Activated CD8-positive, alpha-beta memory T cell treated with anti-CD3 and anti-CD28 coated beads, Interleukin-2, amount 50 U/mL, for 4 hours (primary cell): ENCODE results near the gene TINCR.
"Not testable (repeated sequence)": the region's sequence is repeated elsewhere in the genome, so short reads cannot be mapped to it uniquely, and the experiment has no call there.

Experiments
- DNase-seq: peaks from one replicate; pipeline ENCODE4 v3.0.0-alpha.2; 2020

TINCR gene

DNA sequence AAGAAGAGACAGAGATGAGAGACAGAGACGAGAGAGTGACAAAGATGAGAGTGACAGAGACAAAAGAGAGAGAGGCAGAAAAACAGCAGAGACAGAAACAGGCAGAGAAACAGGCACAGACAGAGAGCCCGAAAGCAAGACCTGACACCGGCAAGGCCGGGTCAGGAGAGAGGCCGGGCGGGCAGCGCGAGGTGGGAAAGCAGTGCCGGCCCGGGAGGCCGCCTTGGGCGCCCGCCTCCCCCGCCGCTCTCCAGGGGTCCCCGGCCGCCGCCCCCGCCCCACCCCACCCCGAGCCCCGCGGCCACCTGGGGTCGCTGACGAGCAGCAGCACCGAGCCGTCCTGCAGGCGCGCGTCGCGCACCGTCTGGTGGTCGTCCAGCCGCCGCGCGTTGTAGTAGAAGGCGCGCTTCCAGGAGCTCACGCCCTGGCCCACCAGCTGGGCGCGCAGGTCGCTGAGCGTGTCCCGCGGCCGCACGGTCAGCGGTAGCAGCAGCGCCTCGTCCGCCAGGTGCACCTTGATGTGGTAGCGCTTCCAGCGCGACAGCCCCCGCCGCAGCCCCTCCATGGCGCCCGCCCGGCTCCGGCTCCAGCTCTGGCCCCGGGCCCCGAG is at the start of gene TINCR:
TSS of gene TINCR (minus strand) at position 594 of the 610 bp plus-strand sequence.
- DNase-seq = no peak

DNA sequence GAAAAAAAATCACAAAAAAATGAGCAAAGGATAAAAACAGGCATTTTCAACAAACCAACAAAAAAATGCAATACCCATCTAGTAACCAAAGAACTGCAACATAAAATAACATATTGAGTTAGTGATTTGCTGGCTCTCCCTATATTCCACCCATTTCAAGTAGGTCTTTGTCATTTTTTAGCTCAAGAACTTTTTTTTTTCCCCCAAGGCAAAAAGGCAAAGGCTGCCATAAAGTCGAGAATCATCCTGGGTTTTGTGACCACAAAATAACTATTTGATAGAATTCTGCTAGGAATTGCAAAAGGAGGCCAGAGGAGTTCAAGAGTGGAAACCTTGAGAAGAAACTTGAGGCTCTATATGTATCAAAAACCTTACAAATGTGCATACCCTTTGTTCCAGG is 49.3 kb upstream of the TINCR start:
- DNase-seq = no peak

DNA sequence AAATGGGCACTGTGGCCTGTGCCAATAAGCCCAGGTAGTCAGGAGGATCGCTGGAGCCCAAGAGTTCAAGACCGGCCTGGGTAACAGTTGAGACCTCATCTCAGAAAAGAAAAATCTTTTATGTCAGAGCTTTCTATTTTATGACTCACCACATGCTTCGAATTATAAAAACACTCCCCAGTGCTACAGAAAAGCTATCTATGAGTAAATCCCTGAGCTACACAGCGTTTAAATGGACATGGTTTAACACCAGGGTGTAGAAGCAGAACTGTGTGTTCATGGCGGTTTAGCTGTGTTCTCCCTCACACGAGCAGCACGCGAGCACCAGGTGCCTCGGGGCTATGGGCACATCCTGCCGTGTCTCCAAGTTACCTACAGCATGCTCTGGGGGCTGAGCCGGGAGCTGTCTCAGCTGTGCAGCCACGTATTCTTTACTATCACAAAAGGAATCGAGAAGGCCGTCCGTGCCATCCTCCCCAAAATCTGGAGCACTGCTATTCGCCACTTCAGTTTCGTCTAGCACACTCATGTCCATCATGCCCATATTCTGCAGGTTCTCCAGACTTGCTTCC is 48.1 kb upstream of the TINCR start:
- DNase-seq = no peak

DNA sequence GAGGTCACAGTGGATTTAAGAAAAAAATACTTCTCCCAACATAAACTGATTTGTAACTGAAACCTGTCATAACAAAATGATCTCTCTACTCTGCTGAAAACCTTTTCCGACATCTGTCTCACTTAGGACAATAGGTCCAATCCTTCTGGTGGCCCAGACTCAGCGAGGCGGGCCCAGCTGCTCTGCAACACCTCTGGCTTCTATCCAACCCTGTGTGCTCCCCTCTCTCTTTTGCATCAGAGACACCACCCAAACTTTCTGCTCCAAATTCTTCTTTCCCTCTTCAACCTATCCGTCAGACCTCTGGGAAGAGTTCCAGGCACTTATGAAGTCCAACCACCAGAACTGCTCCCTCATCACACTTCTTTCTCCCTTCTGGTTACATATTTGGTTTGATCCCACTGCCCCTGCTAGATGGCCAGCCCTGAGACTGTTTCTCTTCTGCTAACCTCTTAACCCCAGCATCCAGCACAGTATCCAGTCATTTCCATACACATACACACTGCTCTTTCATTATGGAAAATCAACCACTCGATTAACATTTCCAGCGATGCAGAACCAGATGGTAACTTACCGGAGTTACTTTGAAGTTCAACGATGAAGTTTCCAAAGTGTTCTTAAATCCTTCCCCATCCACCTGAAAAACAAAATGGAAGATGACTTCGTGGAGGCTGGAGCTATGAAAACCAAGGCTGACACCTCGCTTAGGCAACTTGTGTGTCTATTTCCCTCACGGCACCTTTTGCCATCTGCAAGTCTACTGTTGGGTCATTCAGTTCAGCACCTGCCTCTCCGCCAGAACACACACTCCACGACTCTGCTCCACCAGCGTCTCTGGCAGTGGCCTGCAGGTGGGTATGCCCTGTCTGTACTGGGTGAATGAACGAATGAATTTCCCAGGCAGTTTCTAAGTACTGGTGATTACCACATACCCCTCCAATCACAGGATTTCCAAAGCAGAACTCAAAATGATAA is 45.4 kb upstream of the TINCR start:
- DNase-seq = no peak

DNA sequence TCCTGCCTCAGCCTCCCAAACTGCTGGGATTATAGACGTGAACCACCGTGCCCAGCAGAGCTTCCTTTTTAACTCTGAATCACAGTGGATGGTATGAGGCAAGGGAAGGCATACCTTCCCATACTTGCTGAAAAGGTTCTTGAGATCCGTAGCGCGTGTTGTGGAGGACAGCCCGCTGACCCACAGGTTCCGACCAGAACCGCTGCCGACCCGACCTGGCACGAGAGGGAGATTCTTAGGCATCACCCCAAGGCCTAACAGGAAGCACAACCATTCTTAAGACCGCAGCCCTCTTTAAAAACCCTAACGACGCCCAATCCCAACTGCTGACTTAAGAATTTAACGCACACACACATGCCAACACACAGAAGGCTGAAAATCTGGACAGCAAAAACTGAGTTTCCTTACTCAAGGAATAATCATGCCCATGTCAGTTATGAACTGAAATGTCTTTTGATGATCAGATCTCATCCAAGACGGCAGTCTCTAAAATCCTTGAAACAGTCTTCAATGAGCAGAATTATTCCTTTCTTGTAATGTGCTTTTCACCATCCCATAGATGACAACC is 42.2 kb upstream of the TINCR start:
- DNase-seq = no peak

DNA sequence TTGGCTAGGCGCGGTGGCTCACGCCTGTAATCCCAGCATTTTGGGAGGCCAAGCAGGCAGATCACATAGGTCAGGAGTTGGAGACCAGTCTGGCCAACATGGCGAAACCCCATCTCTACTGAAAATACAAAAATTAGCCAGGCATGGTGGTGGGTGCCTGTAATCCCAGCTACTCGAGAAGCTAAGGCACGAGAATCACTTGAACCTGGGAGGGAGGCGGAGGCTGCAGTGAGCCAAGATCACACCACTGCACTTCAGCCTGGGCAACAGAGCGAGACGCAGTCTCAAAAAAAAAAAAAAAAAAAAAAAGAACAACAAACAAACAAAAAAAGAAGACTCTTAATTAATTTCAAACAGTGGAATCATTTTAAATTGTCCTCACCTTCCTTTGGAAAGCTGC is 41.0 kb upstream of the TINCR start:
- not testable (repeated sequence) for DNase-seq

DNA sequence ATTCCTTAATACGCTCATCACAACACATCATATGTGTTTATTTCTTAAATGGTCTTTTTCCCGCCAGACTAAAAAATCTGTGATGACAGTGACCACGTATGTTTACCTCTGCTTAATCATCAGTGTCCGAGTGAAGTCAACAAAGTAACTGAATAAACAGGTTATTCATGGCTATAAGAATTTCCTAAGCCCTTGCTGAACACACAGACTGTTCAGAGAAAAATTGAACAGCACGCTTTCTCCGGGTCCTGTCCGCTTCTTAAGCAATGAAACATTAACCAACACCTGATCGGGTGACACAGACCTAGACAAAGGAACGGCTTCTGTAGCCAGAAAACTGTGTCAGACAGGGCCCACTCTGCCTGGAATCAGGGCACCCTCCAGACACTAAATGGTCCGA is 40.5 kb upstream of the TINCR start:
- DNase-seq = no peak

DNA sequence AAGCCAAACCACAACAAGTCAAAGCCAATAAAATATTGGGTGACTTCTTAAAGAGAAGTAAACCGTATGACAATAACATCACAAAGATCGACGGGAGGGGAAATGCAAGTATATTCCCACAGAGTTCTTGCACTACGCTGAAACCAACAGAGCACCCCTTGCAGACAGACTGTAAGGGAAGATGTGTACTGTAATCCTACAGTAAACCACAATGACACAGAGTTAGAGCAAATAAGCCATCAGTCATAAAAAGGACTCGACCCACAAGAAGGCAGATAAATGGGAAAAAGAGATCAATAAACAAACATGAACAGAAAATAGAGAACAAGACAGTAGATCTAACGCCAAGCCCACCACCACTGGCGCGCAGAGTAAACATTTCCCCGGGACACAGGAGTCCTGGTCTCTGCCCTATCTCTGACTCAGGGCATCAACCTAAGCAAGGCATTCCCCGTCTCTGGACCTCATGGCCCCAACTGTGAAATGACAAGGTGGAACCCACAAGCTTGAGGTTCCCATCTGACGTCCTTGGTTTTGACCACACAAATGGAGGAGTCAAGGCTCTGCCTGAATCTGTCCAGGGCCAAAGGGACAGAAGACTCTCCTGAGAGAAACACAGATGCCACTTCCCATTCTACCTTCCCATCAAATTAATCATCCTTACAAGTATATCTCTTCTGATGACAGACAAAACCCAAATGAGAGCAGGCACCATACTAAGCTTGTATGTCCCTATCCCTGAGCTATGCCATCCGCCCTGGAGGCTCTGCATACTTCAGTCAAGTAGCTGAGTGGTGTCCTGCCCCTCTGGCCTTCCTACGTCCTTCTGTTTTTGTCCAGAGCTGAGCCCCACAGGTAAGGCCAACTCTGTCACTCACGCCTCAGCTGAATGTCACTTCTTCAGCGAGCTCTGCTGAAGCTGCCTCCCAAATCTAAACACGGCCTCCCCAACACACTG is 39.8 kb upstream of the TINCR start:
- no peak for DNase-seq

DNA sequence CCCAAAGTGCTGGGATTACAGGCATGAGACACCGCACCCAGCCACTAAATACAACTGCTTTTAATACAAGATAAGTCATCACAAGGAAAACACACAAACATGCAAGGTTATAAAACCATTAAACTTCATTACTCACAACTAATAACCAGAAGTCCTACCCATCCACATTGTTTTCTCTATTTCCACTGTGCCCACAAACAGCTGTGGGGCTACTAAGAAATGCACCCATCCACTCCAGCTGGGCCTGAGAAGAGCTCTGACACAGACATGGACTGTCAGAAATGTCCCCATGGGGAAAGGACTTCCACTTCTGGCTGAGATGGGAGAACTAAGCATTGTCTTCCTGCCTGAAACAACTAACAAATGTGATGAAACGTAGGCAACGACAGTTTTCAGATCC is 37.6 kb upstream of the TINCR start:
- no peak for DNase-seq

DNA sequence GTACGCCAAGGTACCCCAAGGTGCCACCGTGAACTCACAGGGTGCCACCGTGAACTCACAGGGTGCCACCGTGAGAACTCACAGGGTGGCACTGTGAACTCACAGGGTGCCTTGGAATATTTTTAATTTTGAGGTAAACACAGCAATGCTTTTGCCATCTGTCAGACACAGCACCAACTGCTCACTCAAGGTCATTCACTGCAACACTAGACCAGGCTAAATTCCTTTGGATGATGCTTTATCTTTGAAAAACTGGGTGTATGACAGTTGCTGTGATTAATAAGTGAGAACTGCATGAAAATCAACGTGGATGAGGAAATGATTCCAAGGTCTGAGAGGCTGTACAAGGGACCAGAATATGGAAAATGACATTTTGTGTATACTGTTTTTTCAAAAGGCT is 35.9 kb upstream of the TINCR start:
- no peak for DNase-seq

DNA sequence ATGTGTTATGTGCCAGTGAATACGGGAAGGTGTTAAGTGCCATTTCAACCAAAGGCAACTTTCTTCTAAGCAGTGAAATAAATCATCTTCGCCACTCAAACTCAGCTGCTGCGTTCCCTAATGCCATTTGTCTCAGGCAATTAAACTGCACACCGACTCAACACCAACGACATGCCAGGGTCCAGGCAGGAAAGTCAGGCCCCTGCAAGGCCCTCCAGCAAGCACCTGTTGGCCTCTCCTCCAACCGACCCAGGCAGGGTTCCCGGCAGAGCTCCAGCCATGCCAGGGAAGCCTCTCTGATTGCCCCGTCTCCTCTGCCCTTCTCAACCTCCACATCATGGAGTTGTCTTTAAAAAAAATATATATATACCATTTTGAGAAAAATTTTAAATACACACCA is 33.0 kb upstream of the TINCR start:
- DNase-seq = no peak

DNA sequence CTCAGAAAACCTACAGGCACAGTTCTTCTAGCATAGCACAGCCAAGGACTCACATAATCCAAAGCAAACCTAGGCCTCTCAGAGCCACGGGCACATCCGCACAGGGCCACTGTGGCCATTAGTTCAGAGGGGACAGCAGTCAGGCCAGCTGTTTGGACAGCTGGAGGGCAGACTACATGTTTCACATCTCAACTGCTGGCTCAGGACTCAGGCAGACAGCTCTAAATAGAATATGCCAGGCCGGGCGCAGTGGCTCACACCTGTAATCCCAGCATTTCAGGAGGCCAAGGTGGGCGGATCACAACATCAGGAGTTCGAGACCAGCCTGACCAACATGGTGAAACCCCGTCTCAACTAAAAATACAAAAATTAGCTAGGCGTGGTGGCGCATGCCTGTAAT is 28.0 kb upstream of the TINCR start:
- DNase-seq = no peak

DNA sequence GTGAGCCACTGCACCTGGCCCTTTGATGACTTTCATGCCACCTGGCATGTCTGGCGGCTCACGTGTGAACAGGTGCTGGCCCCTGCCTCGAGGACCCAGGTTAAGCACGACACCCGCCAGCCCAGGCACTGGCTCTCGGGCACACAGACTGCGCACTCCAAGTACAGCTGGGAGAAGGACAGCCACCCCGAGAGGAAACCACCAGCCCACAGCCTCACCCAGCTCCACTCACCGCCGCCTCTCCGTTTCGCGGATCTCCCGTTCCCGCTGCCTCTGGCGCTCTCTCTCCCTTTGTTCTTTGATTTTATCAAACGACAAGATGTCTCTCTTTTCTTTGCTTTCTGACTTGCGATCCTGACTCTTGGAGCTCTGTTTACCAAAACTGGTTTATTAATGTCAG is 27.4 kb upstream of the TINCR start:
- no peak for DNase-seq

DNA sequence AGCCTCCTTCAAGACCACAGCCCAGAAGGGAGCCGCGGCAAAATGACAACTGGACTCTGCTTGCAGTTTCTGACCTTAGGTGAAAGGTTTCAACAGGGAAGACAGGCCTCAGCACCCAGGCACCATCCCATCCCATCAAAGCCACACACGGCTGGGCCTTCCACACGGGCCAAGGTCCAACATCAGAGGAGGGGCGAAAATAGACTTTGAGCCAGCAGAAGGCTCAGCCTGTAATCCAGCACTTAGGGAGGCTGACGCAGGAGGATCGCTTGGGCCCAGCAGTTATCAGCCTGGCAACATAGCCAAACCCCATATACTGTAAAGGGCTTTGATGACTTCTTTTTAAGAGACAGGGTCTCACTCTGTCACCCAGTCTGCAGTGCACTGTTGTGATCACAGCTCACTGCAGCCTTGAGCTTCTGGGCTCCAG is 26.8 kb upstream of the TINCR start:
- DNase-seq = no peak

DNA sequence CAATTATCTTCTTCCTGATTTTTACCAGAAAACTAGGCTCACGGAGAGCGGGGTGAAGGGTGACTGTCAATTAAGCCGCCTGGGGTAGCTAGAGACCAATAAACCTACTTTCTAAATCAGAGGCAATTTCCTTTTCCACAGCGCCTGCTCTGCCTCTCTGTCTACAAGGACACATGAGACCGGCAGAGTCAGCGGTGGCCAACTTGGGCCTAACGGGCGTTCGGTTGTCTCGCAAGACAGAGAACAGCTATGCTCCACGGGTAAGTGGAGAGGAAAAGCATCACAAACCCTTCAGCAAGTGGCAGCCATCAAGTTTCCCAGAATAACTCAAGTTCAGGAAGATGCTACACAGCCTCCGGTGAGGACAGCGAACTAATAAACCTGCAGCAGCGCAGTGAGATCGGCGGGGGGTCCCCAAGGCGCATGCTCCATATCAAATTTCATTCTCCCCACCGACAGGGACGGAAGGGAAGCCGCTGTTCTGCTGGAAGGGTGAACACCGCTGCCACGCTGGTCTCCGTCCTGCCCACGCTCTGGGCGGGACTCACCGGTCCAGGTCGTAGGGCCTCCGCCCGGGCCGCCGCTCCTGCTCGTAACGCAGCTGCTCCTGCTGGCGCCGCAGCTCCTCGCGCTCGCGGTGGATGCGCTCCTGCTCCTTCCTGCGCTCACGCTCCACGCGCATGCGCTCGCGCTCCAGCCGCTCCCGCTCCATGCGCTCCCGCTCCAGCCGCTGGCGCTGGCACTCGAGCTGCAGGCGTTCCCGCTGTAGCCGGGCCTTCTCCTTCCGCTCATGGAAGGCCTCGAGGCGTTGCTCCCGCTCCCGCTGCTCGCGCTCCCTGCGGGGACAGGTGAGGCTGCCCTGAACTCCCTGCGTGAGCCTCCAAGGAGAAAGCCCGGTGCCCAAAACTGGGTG is 25.8 kb upstream of the TINCR start:
- no peak for DNase-seq

DNA sequence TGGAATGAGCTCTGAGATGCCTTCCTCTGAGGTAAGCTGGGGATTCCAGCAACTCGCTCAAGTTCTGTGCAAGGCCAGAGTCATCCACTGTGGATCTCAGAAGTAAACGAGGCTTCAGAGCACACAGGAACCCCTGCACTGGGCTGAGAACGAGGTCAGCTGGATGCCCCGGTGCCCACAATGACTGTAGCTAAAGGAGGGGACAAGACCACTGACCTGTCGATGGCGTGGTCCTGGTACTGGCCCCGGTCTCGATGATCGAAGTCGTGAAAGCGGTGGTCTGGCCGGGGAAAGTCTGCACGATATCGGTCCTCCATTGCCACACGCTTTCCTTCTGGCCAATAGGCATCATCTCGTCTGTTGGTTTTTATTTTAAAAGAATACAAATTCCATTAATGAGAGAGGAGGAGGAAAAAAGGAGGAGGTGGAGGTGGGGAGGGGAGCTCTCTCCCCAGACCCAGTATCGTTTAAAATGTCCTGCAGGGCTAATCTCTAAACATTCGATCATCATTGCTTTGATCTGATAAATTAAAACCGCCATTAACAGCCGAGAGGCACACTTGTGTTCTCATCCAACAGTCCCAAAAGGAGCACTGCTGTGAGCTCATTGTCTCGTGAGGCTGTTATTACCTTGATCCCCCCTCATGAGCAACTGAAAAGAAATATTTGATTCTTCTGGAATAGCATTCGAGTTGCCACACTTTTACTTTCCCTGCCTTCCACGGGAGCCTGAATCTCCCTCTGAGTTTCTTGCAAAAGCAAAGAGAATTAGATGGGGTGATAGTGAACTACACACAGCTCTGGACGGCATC is 25.0 kb upstream of the TINCR start:
- DNase-seq = no peak

DNA sequence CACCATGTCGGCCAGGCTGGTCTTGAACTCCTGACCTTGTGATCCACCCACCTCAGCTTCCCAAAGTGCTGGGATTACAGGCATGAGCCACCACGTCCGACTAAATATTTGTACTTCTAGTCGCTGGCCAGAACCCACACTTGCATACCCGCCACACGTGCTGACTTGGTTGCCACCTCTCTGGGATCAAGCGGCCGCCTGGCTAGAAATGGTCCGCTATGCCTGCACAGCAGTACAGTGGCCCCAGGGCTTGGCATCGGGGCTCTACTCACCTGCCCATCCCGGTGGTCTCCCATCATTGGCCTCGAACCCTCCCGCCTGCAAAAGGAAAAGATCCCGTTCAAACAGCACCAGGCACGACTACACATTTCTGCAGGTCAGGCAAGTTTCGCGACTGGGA is 23.7 kb upstream of the TINCR start:
- DNase-seq = no peak

DNA sequence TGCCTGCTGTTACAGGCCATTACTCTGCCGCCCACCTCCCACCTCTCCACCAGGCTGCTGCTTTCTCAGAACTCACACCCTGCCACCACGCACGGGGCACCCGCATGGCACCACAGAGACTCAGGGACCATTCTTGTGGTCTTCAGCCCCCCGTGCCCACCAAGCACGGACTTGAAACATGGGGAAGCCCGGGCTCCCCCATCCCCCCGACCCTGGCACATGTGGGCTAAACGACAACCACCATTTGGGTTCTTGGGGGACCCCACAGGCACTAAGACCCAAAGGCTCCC is 23.1 kb upstream of the TINCR start:
- no peak for DNase-seq

DNA sequence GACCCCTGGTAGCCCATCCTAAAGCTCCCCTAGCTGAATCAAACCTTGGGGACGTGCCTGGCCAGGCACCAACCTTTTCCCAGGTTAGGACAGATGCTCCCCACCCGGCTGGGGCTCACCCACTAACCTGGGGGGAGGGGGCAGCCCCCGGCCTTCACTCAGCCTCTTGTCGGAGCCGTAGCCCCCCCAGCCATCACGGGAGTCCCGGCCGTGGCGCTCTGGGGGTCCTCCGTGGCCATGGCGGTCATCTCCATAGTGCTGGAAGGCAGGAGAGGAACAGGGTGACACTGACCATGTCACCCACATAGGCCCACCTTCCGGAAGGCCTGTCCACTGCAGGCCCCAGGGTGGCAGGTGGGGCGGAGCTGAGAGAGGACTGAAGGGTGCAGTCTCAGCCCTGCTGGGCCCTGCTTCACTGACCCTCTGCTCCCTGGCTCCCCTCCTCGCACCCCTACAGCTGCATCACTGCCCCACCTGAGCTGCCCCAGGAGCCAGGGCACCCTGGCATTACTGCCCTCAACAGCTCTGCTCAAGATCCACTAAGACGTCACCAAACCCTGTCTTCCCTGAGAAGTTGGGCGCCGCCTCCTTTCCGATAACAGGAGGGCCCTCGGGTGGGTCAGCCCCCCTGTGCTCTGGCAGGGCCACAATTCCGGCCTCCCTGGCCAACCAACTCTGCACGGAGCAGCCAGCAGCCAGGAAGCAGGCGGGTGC is 22.6 kb upstream of the TINCR start:
- no peak for DNase-seq
